HCT116 (cell line): ENCODE measurements around the gene TTC8. TPM values are rescaled to one million over a fixed set of nuclear protein-coding genes. Genes with fewer than 3 reads are reported as not detected.

Source experiments
- ATAC-seq: fragments of 200-7000 bp; cut with Tn5 transposase; 2 replicates; pipeline ENCODE4 v1.9.1; 2020; ENCODE audit warnings: mild to moderate bottlenecking, moderate library complexity
- BruUV-seq: library from RNA; stranded (reverse); fragments of 400-500 nt; replicated peaks from 2 replicates; lab custom pipeline; 2021; lab: Mats Ljungman, UMichigan
- CTCF ChIA-PET: fragments of 300-600 bp; sonication (Branson Sonifier 250); formaldehyde crosslinking; loops from one replicate; lab custom pipeline; 2021; ENCODE audit warnings: antibody characterized with exemption; lab: Charles Lee
- POLR2A ChIA-PET: fragments of 300-600, 350-600 bp; sonication (Branson Sonifier 250); formaldehyde crosslinking; loops from one replicate; lab custom pipeline; 2021; ENCODE audit warnings: antibody characterized with exemption; lab: Charles Lee
- RAD21 ChIA-PET, 2 experiments: fragments of 300-600 bp; sonication (Branson Sonifier 250); formaldehyde crosslinking; loops; one replicate each; lab custom pipeline; 2023; ENCODE audit warnings: low total read pairs in 2 of 2; ENCODE audit not compliant: uncharacterized antibody in 2 of 2, unreplicated experiment in 2 of 2, low non-redundant PET in 1 of 2; lab: Charles Lee
- DNase-seq: peaks from one replicate; pipeline ENCODE4 v3.0.0-alpha.2; 2010; ENCODE audit warnings: low read depth, low spot score
- H2AFZ ChIP-seq: fragments of 200-600 bp; shearing (Covaris generic), sonication (generic); 2 replicates; pipeline ENCODE4 v1.6.1; 2017; ENCODE audit warnings: low read depth, mixed run types, mixed read lengths, antibody characterized with exemption, low read length; ENCODE audit not compliant: poor library complexity, severe bottlenecking
- H3K27ac ChIP-seq: 2 replicates; pipeline ENCODE4 v1.5.1; 2012; ENCODE audit warnings: low read depth, low read length
- H3K27me3 ChIP-seq: fragments of 200-600 bp; sonication (generic); 2 replicates; pipeline ENCODE4 v1.6.1; 2016; ENCODE audit warnings: mixed run types, low read length, mixed read lengths; ENCODE audit not compliant: insufficient read depth
- H3K36me3 ChIP-seq, 2 experiments: fragments of 200-500 bp in 1 of 2; fragments of 200-600 bp in 1 of 2; sonication (Bioruptor generic) in 1 of 2; sonication (generic) in 1 of 2; 2 replicates each; pipeline versions ENCODE4 v1.5.1 to v1.6.1; 2014 to 2016; ENCODE audit warnings: low read length in 2 of 2, inconsistent platforms in 1 of 2, mixed read lengths in 1 of 2, mixed run types in 1 of 2; ENCODE audit not compliant: insufficient read depth in 2 of 2, control insufficient read depth in 1 of 2
- H3K4me1 ChIP-seq, 2 experiments: fragments of 200-600 bp in 1 of 2; sonication (generic) in 1 of 2; 2 replicates each; pipeline versions ENCODE4 v1.5.1 to v1.6.1; 2012 to 2017; ENCODE audit warnings: low read length in 2 of 2, inconsistent platforms in 1 of 2, mild to moderate bottlenecking in 1 of 2, mixed read lengths in 1 of 2, mixed run types in 1 of 2, moderate library complexity in 1 of 2; ENCODE audit not compliant: insufficient read depth in 2 of 2, control insufficient read depth in 1 of 2
- H3K4me2 ChIP-seq: fragments of 200-600 bp; sonication (generic); 2 replicates; pipeline ENCODE4 v1.6.1; 2017; ENCODE audit warnings: mixed run types, low read length, mixed read lengths
- H3K4me3 ChIP-seq, 2 experiments: fragments of 200-600 bp in 1 of 2; sonication (generic) in 1 of 2; replicated peaks in 1 of 2; 2 replicates each; pipeline ENCODE4 v1.5.1; 2011 to 2016; ENCODE audit warnings: low read length in 2 of 2, control low read depth in 1 of 2, low read depth in 1 of 2, mild to moderate bottlenecking in 1 of 2, mixed read lengths in 1 of 2, mixed run types in 1 of 2
- H3K79me2 ChIP-seq: fragments of 200-600 bp; sonication (generic); 2 replicates; pipeline ENCODE4 v1.6.1; 2017; ENCODE audit warnings: mild to moderate bottlenecking, mixed run types, low read length, moderate library complexity, mixed read lengths; ENCODE audit not compliant: insufficient read depth
- H3K9ac ChIP-seq: fragments of 200-600 bp; sonication (generic); 2 replicates; pipeline ENCODE4 v1.6.1; 2016; ENCODE audit warnings: low read length, mixed read lengths
- H3K9me2 ChIP-seq: fragments of 200-600 bp; sonication (generic), shearing (Covaris generic); 2 replicates; pipeline ENCODE4 v1.6.1; 2017; ENCODE audit warnings: mixed run types, mild to moderate bottlenecking, moderate library complexity; ENCODE audit not compliant: insufficient read depth
- H3K9me3 ChIP-seq, 2 experiments: fragments of 200-500 bp in 1 of 2; fragments of 200-600 bp in 1 of 2; sonication (Bioruptor generic) in 1 of 2; sonication (generic) in 1 of 2; 2 replicates each; pipeline ENCODE4 v1.6.1; 2014 to 2017; ENCODE audit warnings: low read length in 2 of 2, mixed read lengths in 2 of 2, inconsistent platforms in 1 of 2, low read depth in 1 of 2, mild to moderate bottlenecking in 1 of 2, mixed run types in 1 of 2, moderate library complexity in 1 of 2; ENCODE audit not compliant: control insufficient read depth in 1 of 2, insufficient read depth in 1 of 2
- H4K20me1 ChIP-seq: fragments of 200-600 bp; sonication (generic), shearing (Covaris generic); 2 replicates; pipeline ENCODE4 v1.6.1; 2017; ENCODE audit warnings: mixed run types, mild to moderate bottlenecking, moderate library complexity; ENCODE audit not compliant: insufficient read depth
- CBX3 ChIP-seq: IDR thresholded peaks from 2 replicates; pipeline ENCODE4 v1.6.1; 2012; ENCODE audit warnings: low read depth
- CEBPB ChIP-seq: IDR thresholded peaks from 2 replicates; pipeline ENCODE4 v1.6.1; 2012; ENCODE audit warnings: low read depth
- CTCF ChIP-seq, 3 experiments: fragments of 200-600 bp in 1 of 3; sonication (generic) in 1 of 3; IDR thresholded peaks in 2 of 3; conservative IDR thresholded peaks in 1 of 3; 2 replicates each; pipeline ENCODE4 v1.5.1; 2012 to 2017; ENCODE audit warnings: low read depth in 2 of 3, low read length in 2 of 3, antibody characterized with exemption in 1 of 3, borderline replicate concordance in 1 of 3, control low read depth in 1 of 3, mild to moderate bottlenecking in 1 of 3, mixed read lengths in 1 of 3, mixed run types in 1 of 3, moderate library complexity in 1 of 3; ENCODE audit not compliant: insufficient read depth in 1 of 3
- EZH2phosphoT487 ChIP-seq: fragments of 200-600 bp; IDR thresholded peaks from 2 replicates; pipeline ENCODE4 v1.6.1; 2018; ENCODE audit warnings: antibody characterized with exemption, borderline replicate concordance
- FOSL1 ChIP-seq: IDR thresholded peaks from 2 replicates; pipeline ENCODE4 v1.6.1; 2012; ENCODE audit warnings: low read depth
- RAD21 ChIP-seq: IDR thresholded peaks from 2 replicates; pipeline ENCODE4 v1.6.1; 2012; ENCODE audit warnings: low read depth, mild to moderate bottlenecking
- SIN3A ChIP-seq: IDR thresholded peaks from 2 replicates; pipeline ENCODE4 v1.6.1; 2012; ENCODE audit warnings: low read depth
- SP1 ChIP-seq: IDR thresholded peaks from 2 replicates; pipeline ENCODE4 v1.6.1; 2012; ENCODE audit warnings: low read depth
- ZFX ChIP-seq: fragments of 450-650 bp; IDR thresholded peaks from 2 replicates; pipeline ENCODE4 v1.6.1; 2017
- intact Hi-C: fragments of 100-400 bp; cut with micrococcal nuclease; formaldehyde crosslinking; loops from 2 replicates; pipeline ENCODE4 v1.10.0; 2022
- total RNA-seq: library from RNA; stranded (reverse); gene quantifications from one replicate; pipeline ENCODE4 v1.2.1, GENCODE V29; 2021; ENCODE audit not compliant: unreplicated experiment
- TF ChIP-seq, protein P1 (sequence below): IDR thresholded peaks from 2 replicates; pipeline ENCODE4 v1.6.1; 2011; ENCODE audit warnings: mild to moderate bottlenecking, low read length, moderate library complexity; ENCODE audit not compliant: insufficient replicate concordance; ENCODE audit errors: extremely low read depth
- TF ChIP-seq, protein P2 (sequence below): IDR thresholded peaks from 2 replicates; pipeline ENCODE4 v1.6.1; 2012

TTC8 gene
- total RNA-seq, 1 experiment from 2014 or later: 21.4 TPM

GRCh38 chr14:88844980-88845491, 20.6 kb downstream of the TTC8 start:
- ChIA-PET CTCF (no interaction called here), POLR2A (no interaction called here), RAD21 (no interaction called here)
- Histone ChIP-seq H3K36me3 (0 out of 4 replicates have a peak, but pooled peaks cover 0 to 2% of the 10 kb centered on the region in 2 experiments), H3K4me3 (no peak overlapping the region), H3K4me1 (peaks cover 0 to 5% of the 10 kb centered on the region in 2 experiments; a peak in 1 of 4 replicates), H3K27ac (no peak overlapping the region), H3K27me3 (no peaks in the 10 kb centered on the region), H3K9me3 (no peaks in the 10 kb centered on the region), H3K79me2 (no peaks in the 10 kb centered on the region), H2AFZ (no peak overlapping the region), H3K9ac (no peak overlapping the region), H3K4me2 (no peak overlapping the region), H3K9me2 (no peaks in the 10 kb centered on the region), H4K20me1 (no peaks in the 10 kb centered on the region)
- no peak for DNase-seq
- TF ChIP-seq SP1 (no peak), CBX3 (no peak), FOSL1 (no peak), ZFX (no peak), SIN3A (no peak), CEBPB (no peak), EZH2phosphoT487 (no peak), RAD21 (no peak), CTCF (IDR thresholded peaks at IDR 0.05 in 2 of 3, conservative IDR thresholded peaks at IDR 0.05 in 1 of 3; ENCODE audit: borderline replicate concordance in 1 of 3, insufficient read depth in 1 of 3, low read depth in 2 of 3, low read length in 2 of 3) (no peak)
- TF ChIP-seq, protein P1, sequence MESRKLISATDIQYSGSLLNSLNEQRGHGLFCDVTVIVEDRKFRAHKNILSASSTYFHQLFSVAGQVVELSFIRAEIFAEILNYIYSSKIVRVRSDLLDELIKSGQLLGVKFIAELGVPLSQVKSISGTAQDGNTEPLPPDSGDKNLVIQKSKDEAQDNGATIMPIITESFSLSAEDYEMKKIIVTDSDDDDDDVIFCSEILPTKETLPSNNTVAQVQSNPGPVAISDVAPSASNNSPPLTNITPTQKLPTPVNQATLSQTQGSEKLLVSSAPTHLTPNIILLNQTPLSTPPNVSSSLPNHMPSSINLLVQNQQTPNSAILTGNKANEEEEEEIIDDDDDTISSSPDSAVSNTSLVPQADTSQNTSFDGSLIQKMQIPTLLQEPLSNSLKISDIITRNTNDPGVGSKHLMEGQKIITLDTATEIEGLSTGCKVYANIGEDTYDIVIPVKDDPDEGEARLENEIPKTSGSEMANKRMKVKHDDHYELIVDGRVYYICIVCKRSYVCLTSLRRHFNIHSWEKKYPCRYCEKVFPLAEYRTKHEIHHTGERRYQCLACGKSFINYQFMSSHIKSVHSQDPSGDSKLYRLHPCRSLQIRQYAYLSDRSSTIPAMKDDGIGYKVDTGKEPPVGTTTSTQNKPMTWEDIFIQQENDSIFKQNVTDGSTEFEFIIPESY: no peak
- TF ChIP-seq, protein P2, sequence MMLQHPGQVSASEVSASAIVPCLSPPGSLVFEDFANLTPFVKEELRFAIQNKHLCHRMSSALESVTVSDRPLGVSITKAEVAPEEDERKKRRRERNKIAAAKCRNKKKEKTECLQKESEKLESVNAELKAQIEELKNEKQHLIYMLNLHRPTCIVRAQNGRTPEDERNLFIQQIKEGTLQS: no peak
- BruUV-seq: no TSS peak
- ATAC-seq: no peak
- intact Hi-C loops: no loop called here
